LNCaP clone FGC (cell line): ENCODE results near the gene ZFP14.

ENCODE experiments used
- DNase-seq: peaks from one replicate; pipeline ENCODE4 v3.0.0-alpha.2; 2011; ENCODE audit warnings: low read depth
- H3K4me3 ChIP-seq: 2 replicates; pipeline ENCODE4 v1.5.1; 2011; ENCODE audit warnings: mild to moderate bottlenecking, low read depth, low read length, control low read depth
- TF ChIP-seq, protein P1 (sequence below): IDR thresholded peaks from 2 replicates; pipeline ENCODE4 v1.5.1; 2012; ENCODE audit warnings: mild to moderate bottlenecking; ENCODE audit not compliant: control insufficient read depth, insufficient read depth; ENCODE audit errors: extremely low read depth

The ZFP14 gene

DNA sequence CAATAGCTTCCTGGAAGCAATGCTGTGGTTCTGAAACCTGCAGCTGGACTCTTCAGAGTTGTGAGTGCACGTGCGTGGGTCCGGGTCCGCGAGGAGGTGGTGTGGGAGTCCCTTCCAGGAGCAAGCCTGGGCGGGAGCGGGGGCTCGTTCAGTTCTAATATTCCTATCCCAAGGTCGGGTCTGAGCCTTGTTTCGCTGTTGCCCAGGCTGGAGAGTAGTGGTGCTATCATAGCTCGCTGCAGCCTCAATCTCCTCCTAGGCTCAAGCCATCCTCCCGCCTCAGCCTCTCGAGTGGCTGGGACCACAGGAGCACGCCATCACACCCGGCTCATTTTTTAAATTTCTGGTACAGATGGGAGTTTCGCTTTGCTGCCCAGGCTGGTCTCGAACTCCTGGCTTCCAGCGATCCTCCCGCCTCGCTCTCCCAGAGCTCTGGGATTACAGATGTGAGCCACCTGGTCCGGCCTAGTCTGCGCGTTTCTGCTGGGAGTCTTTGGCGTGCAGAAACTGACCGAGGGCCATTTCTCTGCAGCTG is 38.8 kb upstream of the ZFP14 start:
- TF ChIP-seq, protein P1, sequence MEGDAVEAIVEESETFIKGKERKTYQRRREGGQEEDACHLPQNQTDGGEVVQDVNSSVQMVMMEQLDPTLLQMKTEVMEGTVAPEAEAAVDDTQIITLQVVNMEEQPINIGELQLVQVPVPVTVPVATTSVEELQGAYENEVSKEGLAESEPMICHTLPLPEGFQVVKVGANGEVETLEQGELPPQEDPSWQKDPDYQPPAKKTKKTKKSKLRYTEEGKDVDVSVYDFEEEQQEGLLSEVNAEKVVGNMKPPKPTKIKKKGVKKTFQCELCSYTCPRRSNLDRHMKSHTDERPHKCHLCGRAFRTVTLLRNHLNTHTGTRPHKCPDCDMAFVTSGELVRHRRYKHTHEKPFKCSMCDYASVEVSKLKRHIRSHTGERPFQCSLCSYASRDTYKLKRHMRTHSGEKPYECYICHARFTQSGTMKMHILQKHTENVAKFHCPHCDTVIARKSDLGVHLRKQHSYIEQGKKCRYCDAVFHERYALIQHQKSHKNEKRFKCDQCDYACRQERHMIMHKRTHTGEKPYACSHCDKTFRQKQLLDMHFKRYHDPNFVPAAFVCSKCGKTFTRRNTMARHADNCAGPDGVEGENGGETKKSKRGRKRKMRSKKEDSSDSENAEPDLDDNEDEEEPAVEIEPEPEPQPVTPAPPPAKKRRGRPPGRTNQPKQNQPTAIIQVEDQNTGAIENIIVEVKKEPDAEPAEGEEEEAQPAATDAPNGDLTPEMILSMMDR = no peak
- no peak for DNase-seq
- peak overlapping the region; percentile 82 for H3K4me3 ChIP-seq

DNA sequence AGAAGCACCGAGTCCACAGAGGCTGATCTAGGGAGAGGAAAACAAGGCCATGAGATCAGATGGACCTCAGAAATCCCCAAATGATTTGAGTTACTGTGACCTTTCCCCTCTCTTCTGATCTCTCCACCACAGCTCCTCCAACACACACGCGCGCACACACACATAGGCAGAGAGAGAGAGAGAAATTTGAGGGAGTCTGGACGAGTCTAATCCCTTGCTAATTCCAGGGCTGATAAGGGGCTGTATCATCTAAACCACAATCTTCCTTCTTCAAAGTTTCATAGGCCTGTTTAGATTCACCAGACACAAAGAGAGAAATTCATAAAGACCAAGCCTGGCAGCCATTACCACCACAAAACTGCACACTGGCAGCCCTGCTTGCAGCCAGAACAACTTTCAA is 30.8 kb upstream of the ZFP14 start:
- TF ChIP-seq, protein P1 = no peak
- DNase-seq = no peak
- no peak overlapping the region for H3K4me3 ChIP-seq

DNA sequence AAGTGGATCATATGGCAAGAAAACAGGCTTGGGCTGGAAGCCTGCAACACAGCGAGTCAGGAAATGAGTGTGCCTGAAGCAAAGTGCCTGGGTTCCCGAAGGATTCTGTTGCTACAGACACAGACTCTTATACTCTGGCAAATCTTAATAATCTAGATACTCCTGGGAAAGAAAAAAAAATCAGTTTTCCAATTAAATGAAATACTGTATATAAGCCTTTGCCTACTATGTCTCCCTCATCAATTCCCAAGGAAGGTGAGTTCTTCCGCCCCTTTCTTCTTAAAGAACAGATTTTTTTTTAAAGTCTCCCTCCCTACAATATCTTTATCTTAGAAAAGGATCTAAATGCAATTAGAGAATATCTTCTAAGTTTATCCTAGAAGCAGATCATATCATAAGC is 29.1 kb upstream of the ZFP14 start:
- no peak for DNase-seq
- TF ChIP-seq, protein P1 = no peak
- H3K4me3 ChIP-seq = no peak overlapping the region

DNA sequence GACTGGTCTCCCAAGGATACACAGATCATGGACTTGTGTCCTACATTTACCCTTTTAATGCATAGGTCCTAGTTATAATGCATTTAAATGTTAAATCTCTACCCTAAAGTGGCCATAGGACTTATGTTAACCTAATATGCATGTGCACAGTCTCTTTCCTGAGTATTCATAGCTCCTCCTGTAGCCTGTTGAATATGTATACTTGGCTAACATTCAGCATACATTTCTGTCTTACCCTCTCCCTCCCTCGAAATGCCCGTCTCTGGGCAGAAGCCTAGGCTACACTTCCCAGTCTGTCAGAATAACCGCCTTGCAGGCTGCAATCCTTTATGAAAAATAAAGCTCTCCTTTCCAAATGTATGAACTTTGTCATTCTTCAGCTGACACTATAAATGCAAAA is 25.5 kb upstream of the ZFP14 start:
- DNase-seq = no peak
- no peak overlapping the region for H3K4me3 ChIP-seq
- TF ChIP-seq, protein P1 = no peak

DNA sequence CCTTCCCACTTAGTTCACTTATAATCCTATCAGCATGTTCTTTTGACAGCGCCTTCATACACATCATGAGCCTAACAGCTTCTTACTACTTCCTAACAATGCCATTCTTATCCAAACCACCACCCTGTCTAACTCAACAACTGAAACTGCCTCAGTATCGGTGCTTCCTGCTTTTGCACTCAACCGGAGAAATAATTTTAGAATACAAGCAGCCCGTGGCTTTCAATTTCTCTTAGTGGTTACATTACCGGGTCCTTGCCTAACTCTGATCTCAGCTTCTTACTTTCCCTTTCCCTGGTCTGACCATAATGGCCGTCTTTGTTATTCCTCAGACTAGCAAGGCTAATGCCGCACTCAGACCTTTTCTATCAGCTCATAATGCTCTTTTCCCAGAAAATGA is 22.5 kb upstream of the ZFP14 start:
- H3K4me3 ChIP-seq = no peak overlapping the region
- no peak for DNase-seq
- TF ChIP-seq, protein P1 = no peak

DNA sequence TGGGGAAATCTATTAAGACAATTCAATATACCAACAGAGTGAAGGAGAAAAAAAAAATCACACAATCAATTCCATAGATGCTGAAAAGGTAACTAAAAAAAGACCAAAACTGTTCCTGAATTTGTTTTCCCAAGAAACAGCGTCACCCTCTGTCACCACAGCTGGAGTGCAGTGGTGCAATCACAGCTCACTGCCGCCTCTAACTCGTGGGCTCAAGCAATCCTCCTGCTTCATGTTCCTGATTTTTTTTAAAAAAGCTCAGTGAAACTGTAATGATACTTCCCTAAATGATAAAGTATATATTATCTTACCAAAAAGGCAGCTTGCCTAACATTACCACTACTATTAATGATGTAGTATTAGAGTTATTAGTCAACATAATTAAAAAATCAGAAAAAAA is 19.6 kb upstream of the ZFP14 start:
- TF ChIP-seq, protein P1 = no peak
- no peak overlapping the region for H3K4me3 ChIP-seq

DNA sequence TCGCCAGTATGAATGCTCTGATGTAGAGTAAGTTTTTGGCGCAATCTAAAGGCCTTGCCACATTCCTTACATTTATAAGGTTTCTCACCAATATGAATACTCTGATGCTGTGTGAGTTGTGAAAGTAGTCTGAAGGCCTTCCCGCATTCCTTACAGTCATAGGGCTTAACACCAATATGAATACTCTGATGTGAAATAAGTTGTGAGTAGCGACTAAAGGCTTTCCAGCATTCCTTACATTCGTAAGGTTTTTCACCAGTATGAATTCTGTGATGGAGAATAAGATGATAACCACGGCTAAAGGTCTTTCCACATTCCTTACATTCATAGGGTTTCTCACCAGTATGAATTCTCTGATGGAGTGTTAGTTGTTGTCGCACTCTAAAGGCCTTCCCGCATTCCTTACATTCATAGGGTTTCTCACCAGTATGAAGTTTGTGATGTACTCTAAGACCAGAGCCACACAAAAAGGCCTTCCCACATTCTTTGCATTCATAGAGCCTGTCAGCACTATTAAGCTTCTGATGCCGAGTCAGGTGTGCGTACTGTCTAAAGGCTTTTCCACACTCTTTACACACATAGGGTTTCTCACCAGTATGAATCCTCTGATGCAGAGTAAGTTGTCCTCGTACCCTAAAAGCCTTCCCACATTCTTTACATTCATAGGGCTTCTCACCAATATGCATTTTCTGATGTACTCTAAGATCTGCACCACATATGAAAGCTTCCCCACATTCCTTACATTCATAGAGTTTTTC is 14.1 kb upstream of the ZFP14 start:
- H3K4me3 ChIP-seq = no peak overlapping the region
- no peak for DNase-seq
- TF ChIP-seq, protein P1 = no peak

More for the DNA sequence above, 19.6 kb upstream of the ZFP14 start:
- DNase-seq = no peak
